NCI-H2171 treated with DMSO at 0.1 percent for 48 hours (cell line): ENCODE measurements around the gene DESI2.
"Not testable (repeated sequence)": the region's sequence is repeated elsewhere in the genome, so short reads cannot be mapped to it uniquely, and the experiment has no call there.

Experiments
- DNase-seq: peaks from one replicate; lab custom pipeline; 2025; lab: John Stamatoyannopoulos, UW

DESI2 gene

DNA sequence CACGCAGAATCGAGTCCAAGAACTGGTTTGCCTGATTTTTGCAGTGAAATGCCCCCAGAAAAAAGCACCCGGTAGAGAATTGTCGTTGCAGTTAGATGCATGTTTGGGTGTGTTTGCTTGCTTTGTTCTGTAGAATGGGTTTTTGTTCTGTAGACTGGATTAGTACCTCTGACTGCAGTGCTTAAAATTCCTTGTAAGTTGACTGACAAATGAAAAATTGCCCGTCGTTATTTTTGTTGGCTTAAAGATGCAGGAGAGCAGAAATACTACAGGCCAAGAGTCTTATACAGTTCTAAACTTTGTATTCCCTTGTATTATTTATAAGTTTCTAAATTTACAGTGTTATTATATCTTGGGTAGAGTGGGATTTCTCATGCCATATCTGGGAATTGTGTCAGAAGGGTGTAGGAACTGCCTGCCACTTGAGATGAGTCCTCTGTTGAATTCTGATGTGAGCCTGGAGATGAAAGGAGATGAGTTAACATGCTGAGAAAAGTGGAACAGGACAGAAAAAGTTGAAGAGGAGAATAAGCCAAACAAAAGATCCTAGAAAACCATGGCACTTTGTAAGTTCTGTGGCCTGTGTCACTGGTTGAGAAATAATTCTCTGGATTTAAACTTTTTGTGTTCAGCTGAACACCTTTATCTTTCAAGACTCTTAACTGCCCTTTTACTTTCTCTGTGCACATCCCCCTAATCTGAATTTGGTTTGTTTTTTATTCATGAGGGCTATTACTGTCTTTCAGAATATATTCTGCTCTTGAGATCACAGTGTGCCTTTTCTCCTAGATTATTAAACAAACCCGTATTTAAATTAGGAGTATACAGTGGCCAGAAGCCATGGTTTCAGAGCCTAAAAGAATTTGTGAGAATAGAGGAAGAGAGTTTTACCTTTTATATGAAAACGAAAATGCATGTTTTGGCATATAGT, 1.4 kb downstream of the DESI2 start:
- DNase-seq: no peak

DNA sequence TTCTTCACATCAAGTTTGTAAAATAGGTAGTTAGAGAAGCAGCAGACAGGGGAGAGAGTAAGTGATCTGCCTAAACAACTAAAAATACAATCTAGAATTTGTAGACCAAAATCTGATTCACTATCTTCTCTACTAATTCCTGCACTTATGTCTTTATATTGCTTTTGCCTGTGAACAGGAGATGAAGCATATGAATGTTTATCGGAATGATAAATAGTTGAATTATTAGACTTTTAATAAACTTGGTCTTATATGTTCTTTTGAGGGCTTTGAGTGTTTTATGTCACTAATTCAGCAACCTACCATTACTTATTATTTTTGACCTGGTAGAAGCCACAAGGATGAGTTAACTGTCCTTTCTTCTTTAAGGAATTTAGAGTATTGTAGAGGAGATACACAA, 2.3 kb downstream of the DESI2 start:
- no peak for DNase-seq

DNA sequence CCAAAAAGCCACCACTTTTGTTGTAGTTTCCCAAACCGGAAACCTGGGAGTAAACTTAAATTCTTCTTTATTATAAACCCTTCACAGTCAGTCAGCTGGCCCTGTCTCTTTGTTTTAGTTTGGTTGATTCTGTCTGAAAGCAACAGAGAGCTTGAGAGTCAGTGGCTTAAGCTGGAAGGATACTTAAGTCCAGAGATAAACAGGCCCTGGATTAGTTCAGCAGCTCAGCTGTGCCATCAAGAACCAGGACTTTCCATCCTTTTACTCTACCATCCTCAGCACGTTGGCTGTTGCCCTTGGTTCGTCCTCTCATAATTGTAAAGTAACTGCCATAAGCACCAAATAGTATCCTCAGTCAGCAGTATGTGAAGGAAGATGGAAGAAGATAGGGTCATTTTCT, 4.5 kb downstream of the DESI2 start:
- no peak for DNase-seq

DNA sequence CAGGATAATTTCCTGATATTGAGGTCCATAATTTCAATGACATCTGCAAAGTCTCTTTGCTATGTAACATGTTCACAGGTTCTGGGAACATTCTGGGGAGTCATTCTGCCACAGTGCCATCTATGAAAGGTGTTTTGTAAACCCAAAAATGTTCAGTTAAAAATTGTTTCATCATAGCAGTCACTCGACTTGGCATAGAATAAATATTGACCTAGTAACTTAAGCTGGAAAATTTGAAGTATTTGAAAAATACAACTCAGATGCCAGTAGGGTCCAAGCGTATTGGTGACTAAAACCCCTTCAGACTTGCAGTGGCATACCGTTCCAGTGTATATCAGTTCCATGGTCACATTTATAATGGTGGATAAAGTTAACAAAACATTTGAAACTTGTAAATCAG, 6.8 kb downstream of the DESI2 start:
- no peak for DNase-seq

DNA sequence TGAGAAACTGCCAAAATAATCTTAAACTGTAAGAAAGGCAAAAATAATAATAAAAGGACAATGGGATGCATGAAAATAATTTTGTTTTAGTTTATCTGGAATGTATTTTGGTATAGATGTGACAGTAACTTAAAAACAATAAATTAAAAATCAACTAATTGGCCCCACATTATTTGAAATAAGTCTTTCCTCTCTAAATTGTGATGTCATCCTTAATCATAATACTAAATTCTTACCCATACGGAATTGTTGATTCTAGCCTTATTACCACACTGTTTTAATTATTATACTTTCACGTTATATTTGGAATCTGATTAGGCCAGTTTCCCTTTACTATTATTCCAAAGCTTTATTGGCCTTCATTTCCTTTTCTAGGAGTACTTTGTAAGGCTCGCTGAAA, 7.7 kb downstream of the DESI2 start:
- no peak for DNase-seq

DNA sequence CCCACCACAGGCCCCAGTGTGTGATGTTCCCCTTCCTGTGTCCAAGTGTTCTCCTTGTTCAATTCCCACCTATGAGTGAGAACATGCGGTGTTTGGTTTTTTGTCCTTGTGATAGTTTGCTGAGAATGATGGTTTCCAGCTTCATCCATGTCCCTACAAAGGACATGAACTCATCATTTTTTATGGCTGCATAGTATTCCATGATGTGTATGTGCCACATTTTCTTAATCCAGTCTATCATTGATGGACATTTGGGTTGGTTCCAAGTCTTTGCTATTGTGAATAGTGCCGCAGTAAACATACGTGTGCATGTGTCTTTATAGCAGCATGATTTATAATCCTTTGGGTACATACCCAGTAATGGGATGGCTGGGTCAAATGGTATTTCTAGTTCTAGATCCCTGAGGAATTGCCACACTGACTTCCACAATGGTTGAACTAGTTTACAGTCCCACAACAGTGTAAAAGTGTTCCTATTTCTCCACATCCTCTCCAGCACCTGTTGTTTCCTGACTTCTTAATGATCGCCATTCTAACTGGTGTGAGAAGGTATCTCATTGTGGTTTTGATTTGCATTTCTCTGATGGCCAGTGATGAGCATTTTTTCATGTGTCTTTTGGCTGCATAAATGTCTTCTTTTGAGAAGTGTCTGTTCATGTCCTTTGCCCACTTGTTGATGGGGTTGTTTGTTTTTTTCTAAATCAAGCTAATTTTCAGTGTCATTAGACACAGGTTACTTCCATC, 8.8 kb downstream of the DESI2 start:
- DNase-seq: not testable (repeated sequence)

DNA sequence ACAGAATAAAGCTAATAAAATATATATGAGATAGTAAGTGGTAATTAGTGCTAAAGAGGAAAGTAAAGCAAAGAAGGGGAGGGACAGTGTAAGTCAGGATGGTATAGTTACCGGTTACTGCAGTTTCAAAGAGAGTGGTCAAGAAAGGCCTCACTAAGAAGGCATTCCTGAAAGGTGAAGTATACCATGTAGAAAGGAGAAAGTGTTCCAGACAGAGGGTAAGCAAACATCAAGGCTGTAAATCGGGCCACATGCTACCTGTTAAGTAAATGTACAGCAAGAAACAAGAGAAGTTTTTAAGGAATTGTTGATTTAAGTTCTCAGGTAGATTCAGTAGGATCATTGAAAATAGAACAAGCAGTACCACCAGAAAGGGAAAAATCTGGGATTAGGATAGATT, 9.7 kb downstream of the DESI2 start:
- DNase-seq: no peak

DNA sequence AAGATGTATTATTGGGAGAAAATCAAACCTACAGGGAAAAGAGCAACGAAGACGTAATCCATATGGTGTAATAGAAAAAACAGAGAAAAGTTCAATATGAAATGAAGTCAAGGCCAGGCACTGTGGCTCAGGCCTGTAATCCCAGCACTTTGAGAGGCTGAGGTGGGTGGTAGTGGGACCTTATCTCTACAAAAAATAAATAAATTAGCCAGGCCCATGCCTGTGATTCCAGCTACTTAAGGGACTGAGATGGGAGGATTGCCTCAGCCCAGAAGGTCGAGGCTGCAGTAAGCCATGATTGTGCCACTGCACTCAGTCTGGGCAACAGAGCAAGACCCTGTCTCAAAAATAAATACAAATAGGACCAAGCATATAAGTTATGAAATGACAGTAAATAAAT, 11.4 kb downstream of the DESI2 start:
- DNase-seq: no peak

DNA sequence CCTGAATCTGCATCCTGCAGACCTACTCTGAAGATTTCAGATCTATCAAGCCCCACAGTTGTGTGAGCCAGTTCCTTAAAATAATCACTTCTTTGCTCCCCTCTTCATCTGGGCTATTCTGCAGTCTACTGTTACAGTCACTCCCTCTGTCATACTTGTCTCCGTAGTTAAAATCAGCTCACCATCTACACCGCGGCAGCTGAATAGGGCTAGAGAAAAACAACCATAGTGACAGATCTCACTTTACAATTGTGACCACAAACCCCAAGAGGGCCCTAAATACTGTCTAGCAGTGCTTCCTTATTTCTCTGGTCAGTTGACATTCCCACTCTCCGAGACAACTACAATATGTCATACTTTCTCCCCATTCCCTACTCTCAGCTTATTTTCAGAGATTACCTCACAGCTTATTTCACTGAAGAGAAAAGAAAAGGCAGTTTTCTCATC, 12.9 kb downstream of the DESI2 start:
- peak; percentile 33 for DNase-seq

DNA sequence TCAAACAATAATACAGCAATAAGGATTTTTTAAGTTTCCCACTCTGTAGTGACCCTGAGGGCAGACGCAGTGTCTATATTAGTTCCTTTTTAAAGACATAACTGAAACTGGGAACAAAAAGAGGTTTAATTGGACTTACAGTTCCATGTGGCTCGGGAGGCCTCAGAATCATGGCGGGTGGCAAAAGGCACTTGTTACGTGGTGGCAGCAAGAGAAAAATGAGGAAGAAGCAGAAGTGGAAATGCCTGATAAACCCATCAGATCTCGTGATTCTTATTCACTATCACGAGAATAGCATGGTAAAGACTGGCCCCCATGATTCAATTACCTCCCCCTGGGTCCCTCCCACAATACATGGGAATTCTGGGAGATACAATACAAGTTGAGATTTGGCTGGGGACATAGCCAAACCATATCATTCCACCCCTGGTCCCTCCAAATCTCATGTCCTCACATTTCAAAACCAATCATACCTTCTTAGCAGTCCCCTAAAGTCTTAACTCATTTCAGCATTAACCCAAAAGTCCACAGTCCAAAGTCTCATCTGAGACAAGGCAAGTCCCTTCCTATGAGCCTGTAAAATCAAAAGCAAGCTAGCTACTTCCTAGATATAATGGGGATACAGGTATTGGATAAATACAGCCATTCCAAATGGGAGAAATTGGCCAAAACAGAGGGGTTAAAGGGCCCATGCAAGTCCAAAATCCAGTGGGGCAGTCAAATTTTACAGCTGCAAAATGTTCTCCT, 13.9 kb downstream of the DESI2 start:
- not testable (repeated sequence) for DNase-seq

DNA sequence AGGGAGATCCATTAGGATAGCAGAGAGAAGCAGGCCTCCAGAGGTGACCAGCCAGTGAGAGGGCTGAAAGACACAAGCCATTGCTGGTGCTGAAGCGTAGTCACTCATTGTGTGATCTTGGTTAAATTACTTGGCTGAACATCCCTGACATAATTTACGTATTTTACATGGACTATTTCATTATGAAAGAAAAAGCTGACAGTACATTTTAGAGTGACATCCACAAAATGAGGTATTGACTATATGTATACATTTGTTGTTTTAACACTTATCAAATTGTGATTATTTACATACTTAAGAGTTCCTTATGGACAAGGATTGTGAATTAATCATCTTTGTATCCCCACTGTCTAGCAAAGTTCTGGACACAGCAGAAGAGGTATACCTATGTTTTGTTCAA, 14.9 kb downstream of the DESI2 start:
- no peak for DNase-seq

DNA sequence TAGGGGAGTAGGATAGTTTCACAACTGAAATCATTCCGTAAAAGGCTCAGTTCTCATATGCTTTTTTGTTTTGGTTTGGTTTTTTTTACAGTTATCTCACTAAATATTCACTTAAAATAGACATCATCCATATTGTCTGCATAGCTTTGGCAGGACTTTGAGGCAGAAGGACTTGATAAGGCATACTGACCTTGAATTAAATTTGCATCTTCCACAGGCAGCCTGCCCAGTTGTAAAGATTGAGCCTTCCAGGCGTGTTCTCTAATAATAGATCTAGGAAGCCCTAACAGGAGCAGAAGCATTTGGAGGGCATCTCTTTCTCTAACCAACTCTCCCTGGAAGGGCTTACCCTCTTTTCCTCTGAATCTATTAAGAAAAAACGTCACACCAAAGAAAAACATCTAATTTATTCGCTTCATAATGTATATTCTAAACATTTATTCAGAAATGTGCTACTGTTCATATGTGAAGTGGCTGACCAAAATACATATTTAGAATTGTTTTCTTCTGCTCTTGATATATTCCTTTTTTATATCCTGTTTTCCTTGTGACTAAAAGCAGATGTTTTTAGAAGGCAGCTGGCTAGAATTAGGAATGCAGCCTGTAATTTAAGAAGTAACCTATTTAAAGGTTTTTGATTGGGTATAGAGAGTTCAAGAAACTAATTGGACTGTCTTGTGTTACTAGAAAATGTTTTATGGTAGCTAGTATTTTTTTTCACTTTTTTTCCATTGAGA, 20.2 kb downstream of the DESI2 start:
- peak; percentile 8 for DNase-seq

DNA sequence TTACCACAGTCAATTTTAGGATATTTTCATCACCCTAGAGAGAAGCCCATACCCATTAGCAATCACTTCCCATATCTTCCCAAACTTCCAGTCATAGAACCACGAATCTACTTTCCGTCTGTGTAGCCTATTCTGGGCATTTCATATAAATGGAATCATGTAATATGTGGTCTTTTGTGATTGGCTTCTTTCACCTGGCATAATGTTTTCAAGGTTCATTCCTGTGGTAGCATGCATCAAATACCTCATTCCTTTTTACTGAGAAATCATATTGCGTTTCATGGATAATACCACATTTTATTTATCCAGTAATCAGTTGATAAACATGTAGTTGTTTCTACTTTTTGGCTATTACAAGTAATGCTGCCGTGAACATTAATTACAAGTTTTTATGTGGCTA, 21.5 kb downstream of the DESI2 start:
- no peak for DNase-seq

DNA sequence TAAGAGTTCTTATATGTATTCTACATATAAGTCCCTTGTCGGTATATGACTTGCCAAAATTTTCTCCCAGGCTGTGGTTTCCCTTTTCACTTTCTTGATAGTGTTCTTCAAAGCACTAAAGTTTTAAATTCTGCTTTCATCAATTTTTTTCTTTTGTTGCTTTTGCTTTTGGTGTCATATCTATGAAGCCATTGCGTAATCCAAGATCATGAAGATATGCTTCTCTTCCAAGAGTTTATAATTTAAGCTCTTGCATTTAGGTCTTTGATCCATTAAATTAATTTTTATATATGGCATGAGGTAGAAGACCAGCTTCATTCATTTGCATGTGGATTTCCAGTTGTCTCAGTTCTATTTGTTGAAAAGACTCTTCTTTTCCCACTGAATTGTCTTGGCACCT, 22.2 kb downstream of the DESI2 start:
- DNase-seq: no peak

DNA sequence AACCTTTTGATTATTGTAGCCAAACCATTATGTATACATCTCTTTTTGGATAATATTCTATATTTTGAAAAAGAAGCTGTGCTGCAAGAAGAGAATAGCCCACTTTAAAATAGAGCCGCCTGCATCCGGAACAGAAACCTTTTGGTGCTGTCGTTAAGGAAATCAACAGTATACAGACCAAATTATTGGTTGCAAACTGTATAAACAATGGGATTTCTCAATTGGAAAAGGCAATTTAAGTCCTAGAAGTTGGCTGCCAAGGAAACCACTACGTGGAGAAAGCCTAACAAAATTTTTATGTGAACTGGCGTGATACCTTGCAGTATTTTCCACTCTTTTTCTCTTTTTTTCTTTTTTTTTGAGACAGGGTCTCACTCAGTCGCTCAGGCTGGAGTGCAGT, 25.8 kb downstream of the DESI2 start:
- DNase-seq: no peak

DNA sequence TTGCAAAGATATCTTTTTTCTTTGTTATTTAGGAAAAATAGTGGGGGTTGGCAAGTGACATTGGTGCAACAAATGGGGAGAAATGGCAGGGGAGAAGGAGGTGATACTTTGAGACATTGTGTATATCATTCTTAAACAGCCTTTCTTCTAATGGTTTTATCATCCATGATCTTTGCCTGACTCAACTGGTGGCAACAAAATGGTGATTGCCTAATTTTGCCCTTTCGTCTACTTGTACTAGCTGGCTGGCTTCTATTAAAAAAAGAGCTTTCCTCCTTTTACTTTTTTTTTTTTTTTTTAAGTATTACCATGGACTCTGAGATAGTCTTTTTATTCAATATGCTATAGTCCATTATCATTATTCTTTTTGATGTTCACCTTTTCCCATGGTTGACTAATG, 27.7 kb downstream of the DESI2 start:
- no peak for DNase-seq

DNA sequence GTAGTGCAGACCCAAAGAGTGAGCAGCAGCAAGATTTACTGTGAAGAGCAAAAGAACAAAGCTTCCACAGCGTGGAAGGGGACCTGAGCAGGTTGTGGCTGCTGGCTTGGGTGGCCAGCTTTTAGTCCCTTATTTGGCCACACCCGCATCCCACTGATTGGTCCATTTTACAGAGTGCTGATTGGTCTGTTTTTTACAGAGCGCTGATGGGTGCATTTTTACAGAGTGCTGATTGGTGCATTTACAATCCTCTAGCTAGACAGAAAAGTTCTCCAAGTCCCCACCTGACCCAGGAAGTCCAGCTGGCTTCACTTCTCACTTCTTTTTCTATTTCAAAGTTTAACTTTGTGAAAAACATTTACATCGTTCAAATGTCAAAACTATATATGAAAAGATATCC, 29.2 kb downstream of the DESI2 start:
- DNase-seq: not testable (repeated sequence)

DNA sequence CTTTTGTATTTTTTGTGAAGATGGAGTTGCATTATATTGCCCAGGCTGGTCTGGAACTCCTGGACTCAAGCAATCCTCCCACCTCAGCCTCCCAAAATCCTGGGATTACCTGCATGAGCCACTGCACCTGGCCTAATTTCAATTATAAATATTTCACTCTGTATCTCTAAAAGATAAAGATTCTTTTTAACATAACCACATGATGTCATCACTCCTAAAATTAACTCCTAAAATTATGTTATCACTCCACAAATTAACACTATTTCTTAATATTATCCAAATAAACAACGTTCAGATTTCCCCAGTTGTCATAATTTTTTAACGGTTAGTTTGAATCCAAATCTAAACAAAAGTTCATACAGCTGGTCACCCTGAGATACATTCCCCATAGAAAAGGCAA, 43.0 kb downstream of the DESI2 start:
- DNase-seq: no peak

DNA sequence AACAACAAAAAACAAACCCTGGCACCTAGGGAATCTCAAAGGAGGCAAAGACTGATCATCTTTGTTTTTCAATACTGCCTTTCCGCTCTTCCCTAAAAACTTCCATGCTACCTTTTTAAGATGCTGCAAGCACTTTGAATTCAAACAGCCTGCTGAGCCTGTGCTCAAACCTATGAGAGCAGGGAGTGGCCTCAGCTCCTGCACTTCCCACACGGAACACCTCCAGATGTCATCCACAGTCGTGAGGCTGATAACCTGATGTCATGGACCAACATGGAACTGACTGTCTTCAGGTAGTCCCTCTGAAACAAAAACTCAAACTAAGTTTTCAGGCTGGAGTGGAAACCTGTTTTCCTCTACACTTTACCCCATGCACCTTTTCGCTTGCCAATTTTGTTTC, 46.8 kb downstream of the DESI2 start:
- no peak for DNase-seq

DNA sequence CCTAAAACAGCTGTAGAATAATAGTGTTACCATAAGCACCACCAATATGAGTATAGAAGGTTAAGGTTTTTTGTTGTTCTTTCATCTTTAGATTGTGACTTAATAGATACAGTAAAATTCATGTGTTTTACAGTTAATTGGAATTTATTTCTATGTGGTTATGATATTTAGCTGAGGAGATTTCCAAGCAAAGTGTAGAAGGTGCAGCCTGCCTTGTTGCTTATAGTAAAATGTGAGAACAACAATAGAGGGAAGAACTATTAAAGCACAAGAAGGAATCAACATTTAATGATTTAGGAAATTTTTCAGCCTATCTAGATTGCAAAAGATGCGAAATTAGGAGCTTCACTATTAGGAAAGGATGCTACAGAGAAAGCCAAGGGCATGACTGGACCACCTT, 47.9 kb downstream of the DESI2 start:
- no peak for DNase-seq

DNA sequence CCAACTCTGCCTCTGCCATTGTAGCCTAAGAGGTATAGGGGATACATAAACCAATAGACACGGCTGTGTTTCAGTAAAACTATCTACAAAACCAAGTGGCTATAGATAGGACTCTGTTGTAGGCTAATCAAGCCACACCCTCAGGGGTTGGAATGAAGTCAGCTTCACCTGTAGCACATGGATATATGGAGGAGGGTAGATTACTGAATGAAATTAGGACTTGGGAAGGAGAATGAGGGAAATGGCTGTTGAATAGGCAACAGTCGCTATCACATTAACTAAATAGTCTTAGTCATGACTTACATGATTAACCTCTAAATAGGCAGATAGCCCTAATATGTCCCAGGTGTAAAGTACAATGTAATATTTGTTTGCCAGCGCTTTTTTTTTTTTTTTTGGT, 49.7 kb downstream of the DESI2 start:
- no peak for DNase-seq

DNA sequence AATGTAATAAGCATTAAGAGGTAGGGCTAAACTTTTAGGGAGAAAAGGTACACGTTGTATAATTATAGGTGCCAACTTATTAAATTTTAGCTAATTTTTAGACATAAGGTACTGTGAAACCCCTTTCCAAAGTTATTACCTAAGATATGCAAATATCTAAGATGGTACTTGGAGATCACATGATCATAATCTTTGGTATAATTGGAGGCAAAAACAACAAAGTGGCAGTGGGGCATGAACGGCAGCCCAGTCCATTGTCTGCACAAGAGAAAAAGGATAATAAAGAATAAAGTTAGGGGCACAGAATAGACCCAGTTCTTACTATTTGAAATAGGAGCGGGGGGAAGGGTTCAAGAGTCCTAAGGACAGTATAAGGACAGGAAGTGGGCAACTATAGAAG, 51.2 kb downstream of the DESI2 start:
- DNase-seq: no peak
